Measurements from ENCODE around the gene ZNF3.

- TF ChIP-seq, protein P1, sequence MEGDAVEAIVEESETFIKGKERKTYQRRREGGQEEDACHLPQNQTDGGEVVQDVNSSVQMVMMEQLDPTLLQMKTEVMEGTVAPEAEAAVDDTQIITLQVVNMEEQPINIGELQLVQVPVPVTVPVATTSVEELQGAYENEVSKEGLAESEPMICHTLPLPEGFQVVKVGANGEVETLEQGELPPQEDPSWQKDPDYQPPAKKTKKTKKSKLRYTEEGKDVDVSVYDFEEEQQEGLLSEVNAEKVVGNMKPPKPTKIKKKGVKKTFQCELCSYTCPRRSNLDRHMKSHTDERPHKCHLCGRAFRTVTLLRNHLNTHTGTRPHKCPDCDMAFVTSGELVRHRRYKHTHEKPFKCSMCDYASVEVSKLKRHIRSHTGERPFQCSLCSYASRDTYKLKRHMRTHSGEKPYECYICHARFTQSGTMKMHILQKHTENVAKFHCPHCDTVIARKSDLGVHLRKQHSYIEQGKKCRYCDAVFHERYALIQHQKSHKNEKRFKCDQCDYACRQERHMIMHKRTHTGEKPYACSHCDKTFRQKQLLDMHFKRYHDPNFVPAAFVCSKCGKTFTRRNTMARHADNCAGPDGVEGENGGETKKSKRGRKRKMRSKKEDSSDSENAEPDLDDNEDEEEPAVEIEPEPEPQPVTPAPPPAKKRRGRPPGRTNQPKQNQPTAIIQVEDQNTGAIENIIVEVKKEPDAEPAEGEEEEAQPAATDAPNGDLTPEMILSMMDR (conservative IDR thresholded peaks at IDR 0.05; ENCODE audit: low read length): no peak
- TF ChIP-seq EZH2phosphoT487 (IDR thresholded peaks at IDR 0.05; ENCODE audit: borderline replicate concordance): no peak
Measured at GRCh38 chr7:100093498-100093897, 12.0 kb upstream of the ZNF3 start.
